ENCODE measurements around the gene MED10.

The MED10 gene

DNA sequence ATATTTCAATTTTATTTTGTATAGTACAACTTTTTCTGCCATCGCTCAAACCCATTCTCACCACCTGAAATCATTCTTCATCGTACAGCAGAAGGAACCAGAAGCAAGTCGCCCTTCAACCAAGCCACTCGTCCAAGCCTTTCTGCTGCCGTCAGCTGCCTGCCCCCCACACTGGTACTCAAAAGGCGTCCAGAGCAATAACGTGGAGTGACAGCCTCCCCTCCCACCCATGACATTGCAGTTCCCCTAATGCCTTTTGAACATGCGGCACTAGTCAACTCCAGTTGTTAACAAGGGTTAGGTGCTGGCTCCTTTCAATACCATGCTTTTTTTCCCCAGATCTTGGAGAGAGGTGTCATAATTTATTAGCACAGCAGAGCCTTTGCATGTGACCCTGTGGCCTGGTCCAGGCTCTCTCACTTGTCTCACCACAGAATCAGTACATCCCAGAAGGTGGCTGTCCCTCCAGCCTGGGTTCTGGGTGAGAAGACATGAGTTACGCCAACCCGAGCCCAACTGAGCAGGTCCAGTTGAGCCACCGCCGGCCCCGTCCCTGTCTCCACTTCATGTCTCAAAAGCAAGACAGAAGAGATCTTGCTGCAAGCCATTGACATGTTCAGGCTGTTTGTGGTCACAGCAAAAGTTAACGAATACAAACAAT lies 20.4 kb upstream of the MED10 start:
- DNase-seq: no peak

DNA sequence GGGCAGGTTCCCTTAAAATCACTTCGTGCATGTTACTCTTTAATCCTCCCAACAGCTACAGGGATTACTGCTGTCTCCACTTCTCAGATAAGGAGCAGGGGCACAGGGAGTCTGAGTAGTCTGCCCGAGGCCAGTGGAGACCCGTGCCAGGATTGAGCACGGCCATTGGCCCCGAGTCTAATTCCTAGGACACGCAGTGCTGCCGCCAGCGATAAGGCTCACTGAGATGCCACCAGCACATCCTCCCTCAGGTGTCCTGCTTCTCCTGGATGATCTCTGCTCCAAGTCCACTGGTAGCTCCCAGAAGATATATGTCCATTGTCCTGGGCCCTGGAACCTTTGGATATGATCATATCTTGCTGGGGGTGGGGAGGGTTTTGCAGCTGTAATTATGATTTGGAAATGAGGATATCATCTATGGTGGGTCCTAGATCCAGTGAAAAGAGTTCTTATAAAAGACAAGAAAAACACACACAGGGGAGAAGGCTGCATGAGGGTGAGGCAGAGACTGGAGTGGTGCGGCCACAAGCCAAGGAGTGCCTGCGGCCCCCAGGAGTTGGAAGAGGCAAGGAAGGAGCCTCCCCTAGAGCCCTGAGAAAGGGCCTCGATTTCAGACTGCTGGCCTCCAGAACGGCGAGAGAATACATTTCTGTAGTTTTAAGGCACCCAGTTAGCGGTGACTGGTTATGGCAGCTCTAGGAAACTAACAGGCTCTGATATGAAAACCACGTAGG lies 19.4 kb upstream of the MED10 start:
- DNase-seq: no peak

DNA sequence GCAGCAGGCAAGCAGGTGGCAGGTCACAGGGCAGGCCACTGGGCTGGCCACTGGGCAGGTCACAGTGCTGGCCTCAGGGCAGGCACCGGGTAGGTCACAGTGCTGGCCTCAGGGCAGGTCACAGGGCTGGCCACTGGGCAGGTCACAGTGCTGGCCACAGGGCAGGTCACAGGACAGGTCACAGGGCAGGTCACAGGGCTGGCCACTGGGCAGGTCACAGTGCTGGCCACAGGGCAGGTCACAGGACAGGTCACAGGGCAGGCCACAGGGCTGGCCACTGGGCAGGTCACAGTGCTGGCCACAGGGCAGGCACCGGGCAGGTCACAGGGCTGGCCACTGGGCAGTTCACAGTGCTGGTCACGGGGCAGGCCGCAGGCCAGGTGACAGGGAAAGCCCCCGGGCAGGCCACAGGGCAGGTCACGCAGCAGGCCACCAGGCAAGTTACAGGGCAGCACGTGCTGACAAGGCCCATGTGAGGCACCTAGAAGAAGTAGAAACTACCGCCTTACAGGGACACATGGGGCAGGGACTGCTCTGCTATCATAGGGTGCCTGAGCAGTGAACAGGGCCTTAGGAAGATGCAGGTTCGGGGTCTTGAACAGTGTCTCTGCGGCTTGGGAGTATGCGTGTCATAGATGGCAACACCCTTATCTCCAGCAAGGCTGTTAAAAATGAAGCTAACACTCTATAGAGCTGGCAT lies 18.6 kb upstream of the MED10 start:
- no peak for DNase-seq

DNA sequence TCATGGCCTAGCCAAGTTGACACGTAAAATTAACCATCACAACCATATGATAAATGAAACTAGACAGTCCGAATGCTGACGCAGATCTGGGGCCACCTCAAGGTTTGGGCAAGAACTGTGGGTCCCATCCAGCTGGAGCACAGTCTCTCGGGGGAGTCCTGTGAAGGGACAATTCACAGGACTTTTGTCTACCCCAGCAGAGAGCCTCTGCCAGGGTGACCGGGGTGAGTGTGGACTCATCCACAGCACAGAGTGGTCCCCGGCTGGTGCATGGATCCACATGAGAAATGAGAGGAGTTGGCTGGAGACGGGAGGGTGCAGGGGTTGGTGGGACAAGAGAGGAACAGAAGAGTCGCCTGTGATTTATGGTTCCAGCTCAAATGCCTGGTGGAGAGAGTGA lies 17.7 kb upstream of the MED10 start:
- DNase-seq: no peak

DNA sequence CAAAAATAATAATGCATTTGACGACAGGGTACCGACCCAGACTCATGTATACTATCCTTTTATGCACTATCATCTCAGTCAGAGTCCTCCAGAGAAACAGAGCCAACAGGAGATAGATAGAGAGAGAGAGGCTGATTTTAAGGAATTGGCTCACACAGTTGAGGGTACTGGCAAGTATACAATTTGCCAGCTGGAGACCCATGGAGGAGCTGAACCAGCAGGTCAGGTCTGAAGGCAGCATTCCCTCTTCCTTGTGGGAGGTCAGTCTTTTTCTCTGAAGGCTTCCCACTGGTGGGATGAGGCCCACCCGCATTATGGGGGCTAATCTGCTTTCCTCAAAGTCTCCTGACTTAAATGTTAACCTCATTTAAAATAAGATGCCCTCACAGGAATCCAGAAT lies 17.3 kb upstream of the MED10 start:
- no peak for DNase-seq

DNA sequence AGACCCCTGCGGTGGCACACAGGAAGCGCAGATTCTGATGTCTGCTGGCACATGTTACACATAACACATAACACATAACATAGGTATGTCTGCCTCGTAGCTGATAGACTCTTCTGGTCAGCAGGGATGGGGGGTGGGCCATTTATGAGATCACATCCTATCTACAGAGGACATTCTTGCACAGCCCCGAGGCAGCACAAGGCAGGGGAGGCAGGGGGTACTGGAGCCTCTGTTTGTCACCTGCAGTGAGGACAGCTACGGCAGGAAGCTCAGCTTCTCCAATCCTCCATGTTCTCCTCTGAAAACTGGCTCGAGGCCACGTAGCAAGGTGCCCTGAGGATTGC lies 16.7 kb upstream of the MED10 start:
- no peak for DNase-seq

DNA sequence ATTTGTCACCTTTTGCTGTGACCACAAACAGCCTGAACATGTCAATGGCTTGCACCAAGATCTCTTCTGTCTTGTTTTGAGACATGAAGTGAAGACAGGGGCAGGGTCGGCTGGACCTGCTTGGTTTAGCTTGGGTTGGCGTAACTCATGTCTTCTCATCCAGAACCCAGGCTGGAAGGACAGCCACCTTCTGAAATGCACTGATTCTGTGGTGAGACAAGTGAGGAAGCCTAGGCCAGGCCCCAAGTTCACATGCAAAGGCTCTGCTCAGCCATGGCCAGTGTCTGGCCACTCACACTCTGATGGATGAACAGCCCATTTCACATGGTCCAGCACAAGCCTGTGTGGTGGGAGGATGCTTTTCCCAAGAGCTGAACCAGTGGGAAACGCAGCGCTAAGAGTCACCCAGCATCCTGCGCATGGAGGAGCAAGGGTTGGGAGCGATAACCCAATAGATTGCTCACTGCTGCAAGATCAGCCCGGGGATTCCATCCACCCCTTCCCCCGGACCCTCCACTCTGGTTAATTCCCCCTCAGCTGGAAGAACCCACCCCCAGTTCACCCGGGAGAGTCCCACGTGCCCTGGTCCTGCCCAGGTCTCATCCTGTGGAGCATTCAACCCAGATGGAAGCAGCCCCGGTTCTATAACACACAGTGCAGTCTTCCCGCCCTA lies 16.2 kb upstream of the MED10 start:
- no peak for DNase-seq

DNA sequence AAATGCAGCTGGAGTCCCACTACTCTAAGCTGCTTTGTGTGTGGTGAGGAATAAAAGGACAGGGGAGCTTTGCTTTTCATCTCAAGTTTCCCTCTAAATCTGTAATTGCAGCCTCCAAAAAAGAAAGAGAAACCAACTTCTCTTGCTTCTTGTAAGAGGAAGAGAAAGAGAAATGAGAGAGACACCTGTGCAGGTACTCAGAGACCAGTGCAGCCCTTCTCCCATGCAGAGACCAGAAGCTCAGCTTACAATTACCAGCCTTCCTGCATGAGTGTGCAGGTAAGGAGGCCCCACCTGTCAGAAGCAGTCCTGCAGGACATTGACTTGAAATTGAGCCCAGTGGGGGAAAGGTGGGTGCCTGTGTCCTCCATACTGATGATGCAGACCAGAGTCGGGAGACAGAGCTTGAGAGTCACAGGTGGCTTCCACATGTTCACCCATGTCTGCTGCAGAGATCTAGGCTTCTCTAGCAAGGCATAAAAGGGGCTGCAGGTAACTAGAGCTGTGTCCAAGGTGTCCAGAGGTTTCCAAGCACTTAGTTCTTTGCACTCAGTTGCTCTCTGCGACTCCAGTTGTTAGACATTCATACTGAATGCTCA lies 15.3 kb upstream of the MED10 start:
- no peak for DNase-seq

DNA sequence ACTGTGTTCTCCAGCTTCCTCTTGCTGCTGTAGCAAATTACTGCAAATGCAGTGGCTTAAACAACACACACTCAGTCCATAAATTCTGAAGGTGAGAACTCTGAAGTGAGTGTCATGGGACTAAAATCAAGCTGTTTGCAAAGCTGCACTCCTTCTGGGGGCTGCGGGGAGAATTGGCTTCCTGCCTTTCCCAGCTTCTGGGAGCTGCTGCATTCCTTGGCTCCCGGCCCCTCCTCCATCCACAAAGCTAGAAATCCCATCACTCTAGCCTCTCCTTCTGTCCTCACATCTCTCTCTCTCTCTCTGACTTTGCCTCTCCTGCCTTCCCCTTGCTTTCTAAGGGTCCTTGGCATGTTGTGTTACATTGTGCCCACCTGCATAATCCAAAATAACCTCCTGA lies 14.2 kb upstream of the MED10 start:
- no peak for DNase-seq

DNA sequence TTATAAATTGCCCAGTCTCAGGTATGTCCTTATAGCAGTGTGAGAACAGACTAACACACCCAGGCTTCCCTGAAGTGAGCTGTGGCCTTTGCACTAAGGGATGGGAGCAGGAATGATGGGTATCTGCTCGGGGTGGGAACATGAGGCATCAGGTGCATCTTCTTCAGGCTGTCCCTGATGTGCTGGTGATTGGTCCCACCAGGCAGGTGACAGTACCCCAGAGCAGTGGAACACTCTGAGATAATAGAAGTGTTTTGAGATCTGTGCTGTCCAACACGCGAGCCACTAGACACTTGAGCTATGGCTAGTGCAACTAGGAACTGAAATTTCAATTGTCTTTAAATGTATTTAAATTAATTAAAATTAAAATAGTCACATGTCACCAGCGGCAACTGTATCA lies 12.8 kb upstream of the MED10 start:
- no peak for DNase-seq

DNA sequence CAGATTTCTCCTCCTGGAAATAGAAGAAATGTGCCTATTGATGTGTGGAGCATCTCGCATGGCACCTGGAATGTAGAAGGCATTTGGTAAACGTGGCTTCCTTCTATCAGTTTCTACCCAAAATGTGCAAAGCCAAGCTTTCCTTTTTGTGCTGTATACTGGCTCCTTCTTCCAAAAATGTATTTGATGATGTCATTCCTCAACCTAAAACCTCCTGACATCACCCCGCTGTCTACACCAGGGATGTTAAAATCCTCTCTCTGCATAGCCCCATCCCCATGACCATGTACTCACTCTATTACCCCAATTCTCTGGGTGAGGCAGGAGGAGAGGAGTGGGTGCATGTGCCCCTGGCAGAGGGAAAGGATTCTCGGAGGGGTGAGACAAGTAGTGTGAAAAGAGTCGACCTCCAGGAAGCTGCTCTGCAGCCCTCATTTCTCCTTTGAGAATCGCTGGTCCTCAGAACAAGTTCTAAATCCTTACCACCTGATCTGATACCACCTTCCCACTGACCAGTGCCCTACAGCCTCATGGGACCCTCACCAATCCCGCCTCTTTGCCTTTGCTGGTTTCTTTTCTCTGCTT lies 11.7 kb upstream of the MED10 start:
- no peak for DNase-seq

DNA sequence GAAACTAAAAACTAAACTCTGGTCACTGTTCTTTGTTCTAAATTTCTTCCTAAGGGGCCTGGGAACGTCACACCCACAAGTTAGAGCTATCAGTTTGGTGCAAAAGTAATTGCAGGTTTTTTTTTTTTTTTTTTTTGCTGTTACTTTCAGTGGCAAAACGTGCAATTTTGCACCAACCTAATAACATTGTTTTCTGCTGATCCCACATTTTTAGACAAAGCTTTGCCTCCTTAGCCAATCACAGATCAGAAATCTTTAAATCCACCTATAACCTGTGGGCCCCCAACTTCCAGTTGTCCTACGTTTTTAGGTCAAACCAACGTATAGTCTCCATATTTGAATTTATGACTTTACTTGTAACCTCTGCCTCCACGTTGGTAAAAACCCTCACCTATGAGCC lies 11.1 kb upstream of the MED10 start:
- no peak for DNase-seq

DNA sequence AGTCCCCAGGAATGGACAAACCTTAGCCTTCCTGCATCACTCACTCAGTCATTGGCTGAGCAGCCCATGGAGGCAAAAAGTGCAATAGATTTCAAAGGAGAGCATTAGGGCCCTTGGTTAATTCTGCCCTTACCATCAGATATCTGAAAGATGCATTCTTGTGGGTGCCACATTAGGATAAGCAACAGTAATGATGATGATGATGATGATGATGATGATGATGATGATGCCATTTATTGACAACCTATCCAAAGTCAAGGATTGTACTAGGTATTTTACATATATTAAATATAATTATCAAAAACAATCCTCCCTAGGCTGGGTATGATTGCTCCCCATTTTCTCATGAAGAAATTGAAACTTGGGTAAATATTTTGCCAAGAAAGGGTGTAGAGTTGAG lies 9.6 kb upstream of the MED10 start:
- no peak for DNase-seq

DNA sequence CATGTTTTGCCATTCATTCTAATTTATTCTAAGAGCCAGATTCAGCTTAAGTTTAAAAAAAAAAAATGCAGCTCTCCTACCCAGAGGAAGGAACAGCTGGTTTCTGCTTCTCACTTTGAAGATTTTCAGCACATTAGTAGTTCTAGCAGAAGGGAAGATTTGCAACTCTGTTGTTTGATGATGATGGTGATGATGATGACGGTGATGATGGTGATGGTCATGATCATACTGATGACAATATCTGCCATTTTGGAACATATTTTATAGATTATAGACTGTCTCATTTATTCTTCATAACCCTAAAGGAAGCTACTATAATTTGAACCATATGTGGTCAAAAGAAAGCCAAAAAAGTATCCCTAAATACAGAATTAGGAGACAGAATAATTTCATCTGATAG lies 7.9 kb upstream of the MED10 start:
- DNase-seq: no peak

DNA sequence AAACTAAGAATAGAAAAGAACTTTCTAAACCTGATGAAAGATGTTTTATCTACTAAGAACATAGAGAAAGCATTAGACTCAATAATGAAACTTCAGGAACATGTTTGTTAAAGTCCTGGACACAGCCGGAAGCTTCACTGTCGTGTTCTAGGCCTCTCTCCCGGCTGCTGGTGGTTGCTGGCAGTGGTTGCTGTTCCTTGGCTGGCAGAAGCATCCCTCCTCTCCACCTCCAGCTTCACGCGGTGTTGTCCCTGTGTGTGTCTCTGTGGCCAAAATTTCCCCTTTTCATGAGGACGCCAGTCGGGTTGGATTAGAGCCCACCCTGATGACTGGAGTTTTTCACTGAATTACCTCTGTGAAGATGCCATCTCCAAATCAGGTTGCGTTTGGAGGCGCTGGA lies 6.5 kb upstream of the MED10 start:
- no peak for DNase-seq

DNA sequence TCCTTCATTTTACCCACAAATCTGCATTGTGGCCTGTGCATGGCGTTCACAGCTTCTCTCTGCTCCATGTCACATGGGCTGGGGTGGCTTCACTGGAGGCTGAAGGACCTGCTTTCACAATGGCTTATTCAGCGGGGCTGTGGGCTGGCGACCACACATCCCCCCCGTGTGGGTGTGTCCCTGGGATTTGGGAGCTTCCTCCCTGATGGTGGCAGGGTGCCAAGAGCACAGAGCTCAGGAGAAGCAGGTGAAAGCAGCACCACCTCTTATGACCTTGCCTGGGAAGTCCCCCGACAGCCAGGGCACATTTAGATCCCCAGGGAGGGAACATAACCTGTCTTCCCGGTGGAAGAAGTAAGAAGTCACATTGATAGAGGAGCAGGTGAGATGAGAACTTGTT lies 5.0 kb upstream of the MED10 start:
- DNase-seq: peak; percentile 38

DNA sequence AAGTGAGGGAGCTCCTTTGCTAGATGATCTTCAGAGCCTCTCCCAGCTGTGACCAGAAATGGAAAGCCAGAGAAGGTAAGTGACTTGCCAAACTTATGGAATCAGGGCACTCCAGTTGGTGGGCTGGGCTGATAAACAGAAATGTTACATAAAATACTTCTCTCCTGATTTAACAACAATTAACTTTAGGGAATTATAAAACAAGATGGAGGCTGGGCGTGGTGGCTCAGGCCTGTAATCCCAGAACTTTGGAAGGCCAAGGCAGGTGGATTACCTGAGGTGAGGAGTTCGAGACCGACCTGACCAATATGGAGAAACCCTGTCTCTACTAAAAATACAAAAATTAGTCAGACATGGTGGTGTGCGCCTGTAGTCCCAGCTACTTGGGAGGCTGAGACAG lies 899 bp upstream of the MED10 start:
- no peak for DNase-seq

DNA sequence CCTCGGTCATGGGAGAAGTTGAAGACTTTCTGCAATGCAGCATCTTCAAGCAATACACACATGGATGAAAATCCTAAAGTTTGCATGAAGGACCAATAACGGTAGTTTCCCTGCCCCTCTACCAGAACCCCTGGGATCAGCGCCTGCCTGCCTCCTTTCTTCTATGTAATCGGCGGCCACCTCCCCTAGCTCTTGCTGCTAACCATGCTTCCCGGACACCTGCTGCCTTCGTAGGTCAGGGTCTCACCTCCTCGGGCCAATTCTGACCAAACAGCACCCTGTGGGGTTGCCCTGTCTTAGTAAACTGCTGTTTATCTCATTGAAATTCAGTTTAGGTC lies 388 bp upstream of the MED10 start:
- DNase-seq: peak; percentile 99

DNA sequence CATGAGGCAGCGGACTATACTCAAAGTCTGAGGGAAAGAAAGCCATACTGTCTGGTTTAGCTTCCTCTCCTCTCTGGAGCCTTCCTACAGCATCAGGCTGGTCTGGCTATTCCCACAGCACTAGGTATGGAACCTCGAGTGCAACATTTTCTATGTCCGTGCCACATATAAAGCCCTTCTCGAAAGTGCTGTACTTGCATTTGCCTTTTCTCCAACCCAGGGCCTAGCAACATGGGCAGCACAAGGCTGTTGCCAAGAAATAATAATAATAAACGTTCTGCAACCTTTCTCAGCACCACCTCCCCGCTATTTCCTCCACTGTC lies 804 bp downstream of the MED10 start:
- DNase-seq: no peak

DNA sequence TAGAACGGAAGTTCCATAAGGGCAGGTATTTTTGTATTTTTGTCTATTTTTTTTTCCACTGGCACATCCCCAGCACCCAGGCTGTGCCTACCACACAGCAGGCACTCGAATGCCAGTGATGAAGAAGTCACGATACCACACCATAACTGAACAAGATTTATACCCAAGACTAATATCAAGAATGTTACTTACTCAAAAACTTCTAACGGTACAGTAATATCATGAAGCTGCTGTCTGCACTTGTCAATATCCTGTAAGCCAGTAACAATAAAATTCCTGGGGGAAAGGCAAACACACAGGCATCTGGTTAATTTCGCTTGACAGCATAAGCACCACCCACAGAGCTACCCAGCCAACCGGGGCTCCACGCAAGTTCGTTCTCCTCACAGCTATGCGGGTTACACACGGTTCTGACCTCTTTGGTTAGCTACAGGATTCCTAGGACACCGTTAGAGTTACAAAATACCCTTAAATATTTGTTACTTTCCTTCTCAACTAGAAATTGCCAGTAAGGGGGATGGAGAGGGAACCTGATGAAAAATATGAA lies 1.3 kb downstream of the MED10 start:
- DNase-seq: no peak

DNA sequence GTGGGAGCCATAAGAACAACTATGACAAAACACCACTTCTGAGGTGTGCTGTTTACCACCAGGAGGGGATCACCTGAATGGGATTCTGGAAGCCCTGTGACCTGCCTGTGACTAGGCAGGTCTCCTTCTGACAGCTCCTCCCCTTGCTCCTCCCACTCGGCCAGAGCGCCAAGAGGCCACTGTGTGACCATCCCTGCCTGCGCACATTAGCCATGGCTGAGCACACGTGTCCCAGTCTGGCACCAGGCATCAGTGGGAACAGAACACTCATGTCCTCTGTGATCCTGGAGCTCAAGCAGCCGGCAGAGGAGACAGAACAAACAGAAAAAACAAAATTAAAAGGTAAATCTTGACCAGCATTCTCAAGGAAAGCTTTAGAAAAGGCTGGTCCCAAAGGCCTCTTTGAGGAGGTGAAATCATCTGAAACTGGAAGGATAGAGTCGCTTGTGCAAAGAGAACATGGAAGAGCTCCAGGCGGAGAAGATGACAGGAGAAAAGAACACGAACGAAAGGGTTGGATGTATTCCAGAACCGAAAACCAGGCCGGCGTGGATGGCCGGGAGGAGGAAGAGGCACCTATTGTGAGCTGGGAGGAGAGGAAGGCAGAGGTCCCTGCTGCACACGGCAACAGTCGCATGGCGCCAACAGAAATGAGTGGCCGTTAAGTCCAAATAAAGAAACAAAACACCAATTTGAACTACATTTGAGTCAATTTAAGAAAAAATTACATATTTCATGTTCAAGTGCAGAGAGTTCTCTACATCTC lies 5.1 kb downstream of the MED10 start:
- no peak for DNase-seq

All from NCI-H510A treated with DMSO at 0.1 percent for 48 hours (cell line).